T1000 (cell line): ENCODE data around the gene SPNS2.

Experiments used
- DNase-seq: peaks from one replicate; lab custom pipeline; 2025; ENCODE audit warnings: mixed read lengths; lab: John Stamatoyannopoulos, UW

SPNS2 gene

GRCh38 chr17:4498461-4499397, at the start of gene SPNS2:
TSS of gene SPNS2 (plus strand) at chr17:4498881. CDS start at chr17:4499048, 167 bp downstream.
- DNase-seq = no peak

DNA sequence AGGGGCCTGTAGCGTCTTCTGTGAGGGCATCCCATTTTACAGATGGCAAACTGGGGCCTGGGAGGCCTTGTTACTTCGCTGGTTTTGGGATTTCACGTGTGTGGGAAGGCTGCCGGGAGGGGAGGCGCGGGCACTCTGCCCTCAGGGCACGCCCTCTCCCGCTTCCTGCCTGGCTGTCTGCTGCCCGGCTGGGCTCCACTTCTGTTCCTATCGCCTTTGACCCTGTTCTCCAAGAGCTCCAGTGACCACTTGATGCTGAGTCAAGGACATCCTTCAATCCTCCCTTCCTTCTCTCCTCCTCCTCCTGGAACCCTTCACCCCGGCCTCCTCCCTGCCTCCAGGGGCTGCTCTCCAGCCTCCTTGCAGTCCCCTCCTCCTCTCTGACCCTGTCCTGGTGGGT, 48.9 kb upstream of the SPNS2 start:
- no peak for DNase-seq

DNA sequence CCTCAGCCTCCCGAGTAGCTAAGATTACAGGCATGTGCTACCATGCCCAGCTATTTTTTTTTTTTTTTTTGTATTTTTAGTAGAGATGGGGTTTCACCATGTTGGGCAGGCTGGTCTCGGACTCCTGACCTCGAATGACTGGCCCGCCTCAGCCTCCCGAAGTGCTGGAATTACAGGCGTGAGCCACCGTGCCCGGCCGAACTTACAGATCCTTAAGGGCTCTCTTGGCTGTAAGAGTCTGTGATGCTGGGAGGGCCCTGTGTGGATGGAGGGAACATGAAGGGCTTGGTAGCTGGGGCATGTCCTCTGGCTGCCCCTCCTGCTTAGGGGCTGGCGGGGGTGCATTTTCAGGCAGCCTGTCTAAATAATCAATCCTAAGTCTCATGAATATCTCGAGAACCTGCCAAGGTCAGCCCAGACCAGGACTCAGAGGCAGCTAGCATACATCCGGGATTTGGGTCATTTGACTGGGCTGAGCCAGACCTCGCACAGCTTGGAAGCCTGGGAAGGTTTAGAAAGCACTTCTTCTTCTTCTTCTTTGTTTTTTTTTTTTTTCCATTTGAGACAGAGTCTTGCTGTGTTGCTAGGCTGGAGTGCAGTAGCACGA, 47.9 kb upstream of the SPNS2 start:
- no peak for DNase-seq

- DNase-seq = no peak
Observed at GRCh38 chr17:4453812-4454591, 44.7 kb upstream of the SPNS2 start.

DNA sequence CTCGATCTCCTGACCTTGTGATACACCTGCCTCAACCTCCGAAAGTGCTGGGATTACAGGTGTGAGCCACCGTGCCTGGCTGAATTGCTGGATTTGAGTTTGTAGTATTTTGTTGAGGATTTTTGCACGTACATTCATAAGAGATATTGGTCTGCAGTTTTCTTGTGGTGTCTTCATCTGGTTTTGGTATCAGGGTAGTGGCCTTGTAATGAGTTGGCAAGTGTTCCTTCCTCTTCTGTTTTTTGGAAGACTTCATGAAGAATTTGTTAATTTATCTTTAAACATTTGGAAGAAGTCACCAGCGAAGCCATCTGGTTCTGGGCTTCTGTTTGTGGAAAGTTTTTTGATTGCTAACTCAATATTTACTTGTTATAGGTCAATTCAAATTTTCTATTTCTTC, 38.0 kb upstream of the SPNS2 start:
- no peak for DNase-seq

DNA sequence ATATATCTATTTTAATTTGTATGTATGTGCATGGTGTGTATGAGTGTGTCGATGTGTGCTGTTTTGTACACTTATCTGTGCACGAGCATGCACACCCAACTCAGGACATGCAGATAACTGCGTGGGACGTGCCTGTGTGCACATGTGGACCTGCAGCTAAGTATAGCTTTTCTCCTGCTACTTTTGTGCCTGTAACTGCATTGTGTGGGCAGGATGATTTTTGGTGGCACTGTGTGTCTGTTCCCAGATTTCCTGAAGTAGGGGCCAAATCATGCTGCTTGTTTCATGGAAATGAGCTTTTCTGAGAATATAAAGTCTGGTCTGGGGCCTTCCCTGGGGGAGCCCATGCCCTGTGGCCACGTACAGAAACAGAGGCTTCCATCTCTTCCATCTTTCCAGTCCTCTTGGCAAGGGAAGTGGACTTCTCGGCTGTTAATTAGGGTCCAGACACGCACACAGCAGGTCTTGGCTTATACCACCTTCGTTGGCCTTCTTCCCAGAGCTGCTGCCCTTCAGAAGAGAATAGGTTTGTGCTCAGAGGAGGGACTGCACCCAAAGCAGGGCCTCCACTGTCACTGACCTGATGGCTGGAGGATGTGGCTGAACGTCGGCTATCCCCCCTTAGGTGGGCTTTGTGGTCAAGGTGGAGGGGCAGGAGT, 34.7 kb upstream of the SPNS2 start:
- no peak for DNase-seq

- DNase-seq = no peak
Observed at GRCh38 chr17:4465786-4466185, 32.9 kb upstream of the SPNS2 start.

DNA sequence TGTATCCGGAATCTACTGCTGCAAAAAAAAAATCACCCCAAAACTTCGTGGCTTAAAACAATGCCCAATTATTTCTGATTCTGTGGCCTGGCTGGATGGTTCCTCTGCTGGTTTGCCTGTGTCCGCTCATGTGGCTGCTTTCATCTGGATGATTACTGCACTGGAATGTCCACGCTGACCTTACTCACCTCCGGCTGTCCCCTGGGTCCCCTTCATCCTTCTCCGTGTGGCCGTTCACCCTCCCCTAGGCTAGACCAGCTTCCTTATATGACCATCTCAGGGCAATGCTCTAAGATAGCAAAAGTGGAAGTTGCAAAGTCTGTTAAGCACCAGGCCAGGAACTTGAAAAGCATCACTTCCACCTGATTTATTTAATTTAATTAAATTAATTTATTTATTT, 31.4 kb upstream of the SPNS2 start:
- DNase-seq = no peak

DNA sequence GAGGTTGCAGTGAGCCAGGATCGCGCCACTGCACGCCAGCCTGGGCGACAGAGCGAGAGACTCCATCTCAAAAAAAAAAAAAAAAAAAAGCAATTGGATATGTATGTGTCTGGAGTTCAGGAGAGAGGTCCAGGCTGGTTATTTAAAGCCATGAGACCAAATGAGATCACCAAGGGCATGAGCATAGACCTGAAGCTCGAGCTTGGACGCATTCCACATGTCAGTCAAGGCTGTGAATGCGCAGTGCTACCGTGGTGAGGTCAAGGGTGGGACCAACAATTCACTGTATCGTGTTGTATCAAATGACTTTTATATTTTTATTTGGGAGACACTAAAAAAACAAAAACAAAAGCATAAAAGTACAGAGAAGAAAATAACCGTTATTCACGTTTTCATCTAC, 29.1 kb upstream of the SPNS2 start:
- DNase-seq = no peak

DNA sequence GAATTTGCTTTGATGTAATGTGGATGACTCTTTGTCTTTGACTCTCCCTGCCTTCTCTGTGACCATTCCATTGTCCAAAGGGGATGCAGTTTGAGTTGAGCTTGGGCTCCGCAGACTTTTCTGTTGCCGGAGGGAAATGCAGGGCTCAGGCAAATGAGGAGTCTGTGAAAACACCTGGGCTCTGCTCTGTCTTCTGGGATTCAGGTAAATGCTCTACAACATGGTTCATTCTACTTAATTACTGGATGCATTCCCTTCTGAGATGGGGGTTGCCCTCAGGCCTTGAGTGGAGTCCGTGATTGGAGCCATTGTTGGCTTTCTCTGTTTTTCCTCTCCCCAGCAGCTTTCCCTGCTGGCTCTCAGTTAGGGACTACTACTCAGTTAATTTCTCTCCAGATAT, 26.4 kb upstream of the SPNS2 start:
- no peak for DNase-seq

GRCh38 chr17:4474093-4474492, 24.6 kb upstream of the SPNS2 start:
- no peak for DNase-seq

- no peak for DNase-seq
Observed at GRCh38 chr17:4475001-4475400, 23.7 kb upstream of the SPNS2 start.

DNA sequence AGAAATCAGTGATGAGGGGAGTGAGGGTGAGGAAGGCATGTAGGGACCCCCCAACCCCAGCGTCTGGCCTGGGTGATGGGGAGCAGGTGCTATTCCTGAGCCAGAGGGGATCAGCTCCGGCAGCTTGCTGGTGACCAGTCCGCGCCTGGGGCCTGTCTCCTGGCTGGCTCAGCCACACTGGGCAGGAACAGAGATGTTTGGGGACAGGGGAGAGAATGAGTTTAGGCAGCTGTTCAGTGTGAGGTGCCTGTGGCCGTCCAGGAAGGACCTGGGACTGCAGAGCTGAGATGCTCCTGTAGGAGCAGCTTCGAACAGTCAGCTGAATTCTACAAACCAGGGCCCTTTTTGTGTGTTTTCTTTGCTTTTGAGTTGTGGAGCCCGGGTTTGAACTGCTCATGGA, 23.2 kb upstream of the SPNS2 start:
- no peak for DNase-seq

- no peak for DNase-seq
Observed at GRCh38 chr17:4476017-4476416, 22.7 kb upstream of the SPNS2 start.

DNA sequence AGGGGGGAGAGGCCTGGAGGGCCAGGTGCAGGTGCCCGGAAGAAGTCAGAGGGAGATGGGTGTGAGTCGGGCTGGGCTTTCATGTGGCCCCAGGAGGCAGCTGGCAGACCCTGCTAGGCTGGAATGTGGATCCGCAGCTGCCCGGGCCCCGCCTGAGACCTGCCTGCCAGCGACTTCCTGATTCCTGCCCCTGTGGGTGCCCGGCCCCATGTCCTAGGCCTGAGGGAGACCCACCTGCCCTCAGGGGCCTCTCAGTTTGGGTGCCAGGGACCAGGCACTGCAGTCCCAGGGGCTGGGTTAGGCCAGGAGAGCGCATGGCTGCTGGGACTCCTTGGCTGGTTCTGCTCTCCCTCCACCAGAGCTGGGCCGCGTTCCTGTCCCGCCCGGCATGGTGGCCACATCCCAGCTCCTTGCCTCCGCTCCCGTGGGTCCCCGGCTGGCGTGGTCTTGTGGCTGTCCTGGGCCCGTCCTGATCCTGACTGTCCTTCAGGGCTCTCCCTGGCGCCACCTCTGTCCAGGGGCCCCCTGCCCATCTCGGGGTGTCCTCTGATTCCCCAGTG, 22.1 kb upstream of the SPNS2 start:
- DNase-seq = no peak

DNA sequence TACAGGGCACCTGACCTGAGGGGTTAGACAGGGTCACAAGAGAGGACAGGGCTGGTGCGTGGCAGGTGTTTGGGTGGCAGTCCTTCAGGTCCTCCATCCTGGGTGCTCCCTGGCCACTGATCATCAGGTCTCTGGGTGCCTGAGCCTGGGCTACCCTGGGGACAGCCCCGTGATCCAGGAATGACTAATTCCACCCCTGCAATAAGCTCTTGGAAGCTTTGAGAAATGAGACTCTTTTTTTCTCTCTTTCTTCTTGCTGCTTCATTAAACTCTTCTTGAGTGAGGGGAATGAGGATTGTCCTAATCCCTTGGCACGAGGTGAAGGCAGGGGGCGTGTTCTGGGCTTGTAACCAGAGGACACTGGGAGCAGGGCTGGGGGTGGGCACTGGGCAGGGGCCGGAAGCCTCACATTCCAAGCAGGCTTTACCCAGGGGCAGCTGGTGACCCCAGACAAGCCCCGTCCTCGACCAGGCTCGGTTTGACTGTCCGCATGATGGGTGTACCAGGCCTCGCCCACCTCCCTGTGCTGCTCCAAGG, 21.4 kb upstream of the SPNS2 start:
- DNase-seq = no peak

DNA sequence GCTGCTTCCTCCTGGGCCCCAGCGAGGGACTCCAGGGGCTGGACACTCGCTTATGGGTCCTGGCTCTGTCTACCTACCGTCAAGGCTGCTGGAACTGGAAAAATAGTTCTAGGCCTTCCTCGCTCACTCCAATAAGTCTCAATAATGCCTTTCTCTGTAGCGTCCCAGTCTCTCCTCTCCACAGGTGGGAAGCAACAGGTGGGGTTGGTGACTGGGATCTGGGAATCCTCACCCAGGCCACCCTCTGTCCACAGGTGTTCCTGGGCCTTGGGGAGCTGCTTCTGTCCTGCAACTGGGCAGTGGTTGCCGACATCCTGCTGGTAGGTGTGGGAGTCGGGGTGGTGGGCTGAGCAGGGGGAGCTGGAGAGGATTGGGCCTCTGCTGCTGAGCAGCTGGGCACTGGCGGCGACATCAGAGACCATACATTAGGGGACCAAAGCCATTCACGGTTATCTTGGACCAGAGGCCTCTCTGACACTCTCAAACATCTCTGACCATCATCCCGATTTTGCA, 20.3 kb upstream of the SPNS2 start:
- DNase-seq = no peak

DNA sequence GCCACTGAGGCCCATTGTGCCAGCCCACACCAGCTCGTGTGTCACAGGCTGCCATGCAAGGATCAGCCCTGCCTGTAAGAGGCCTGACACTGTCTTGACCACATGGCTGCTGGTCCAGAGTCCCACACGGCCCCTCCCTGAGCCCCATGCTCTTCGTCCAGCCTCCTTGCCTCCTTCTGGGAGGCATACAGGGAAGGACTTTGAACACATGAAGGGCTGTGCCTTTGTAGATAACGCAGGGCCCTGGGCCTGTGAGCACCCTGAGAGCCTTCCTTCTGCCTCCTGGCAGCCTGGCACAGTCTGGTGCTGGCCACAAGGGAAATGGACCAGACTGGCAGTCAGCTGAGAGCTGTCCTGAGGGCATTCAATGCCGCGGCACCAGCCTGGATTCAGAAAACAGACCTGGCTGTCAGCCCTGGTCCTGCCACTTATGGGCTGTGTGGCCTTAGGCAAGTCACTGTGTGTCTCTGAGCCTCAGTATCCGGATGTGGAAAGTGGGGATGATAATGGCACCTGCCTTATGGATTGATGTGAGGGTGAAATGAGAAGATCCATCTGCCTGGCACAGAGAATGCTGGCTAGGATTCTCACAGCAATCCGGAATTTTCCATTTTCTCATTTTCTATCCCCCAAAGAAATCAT, 19.2 kb upstream of the SPNS2 start:
- no peak for DNase-seq

DNA sequence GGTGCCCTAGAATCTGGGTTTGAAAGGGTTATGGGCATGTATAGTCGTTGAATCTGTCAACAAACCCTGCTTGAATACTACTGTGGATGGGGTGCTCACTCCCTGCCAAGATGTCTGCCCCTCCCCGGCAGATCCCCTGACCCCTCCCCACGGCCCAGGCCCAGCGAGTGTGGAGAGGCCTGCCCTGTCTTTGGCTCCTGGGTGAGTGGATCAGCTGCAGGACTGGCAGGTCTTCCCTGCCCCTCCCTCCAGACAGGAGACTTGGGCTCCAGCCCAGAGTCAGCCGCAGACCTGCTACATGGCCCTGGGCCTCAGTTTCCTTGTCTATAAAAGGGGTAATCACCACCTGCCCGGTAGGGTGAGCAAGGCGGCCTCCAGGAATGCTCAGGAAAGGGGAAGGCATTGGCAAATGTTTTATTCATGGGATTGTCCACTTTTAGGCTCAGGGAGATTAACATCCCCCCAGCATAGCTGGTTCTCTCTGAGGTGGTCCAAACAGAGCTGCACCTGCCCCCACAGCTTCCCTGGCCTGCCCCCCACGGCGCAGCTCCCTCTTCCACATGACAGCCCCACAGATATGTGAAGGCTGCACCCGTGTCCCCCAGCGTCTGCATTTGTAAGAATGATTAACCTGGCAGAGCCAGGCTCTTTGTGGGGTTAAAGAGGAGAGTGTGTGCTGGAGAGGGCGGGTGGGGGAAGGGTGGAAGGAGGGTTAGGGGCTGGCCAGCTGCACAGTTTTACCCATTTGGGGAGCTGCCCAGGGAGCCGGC, 18.5 kb upstream of the SPNS2 start:
- DNase-seq = no peak
